GM12878 (cell line): Measurements from ENCODE around the gene SHFL. TPM values are rescaled to one million over a fixed set of nuclear protein-coding genes. Genes with fewer than 3 reads are reported as not detected.

Experiments used
- ATAC-seq: fragments of 200-7000 bp; cut with Tn5 transposase; 3 replicates; pipeline ENCODE4 v1.9.1; 2020; ENCODE audit warnings: mild to moderate bottlenecking, moderate library complexity
- BruUV-seq: library from RNA; stranded (reverse); fragments of 400-500 nt; replicated peaks from 2 replicates; lab custom pipeline; 2021; lab: Mats Ljungman, UMichigan
- CTCF ChIA-PET: fragments of 300-600 bp; sonication (Branson Sonifier 250); formaldehyde crosslinking; extraction: SDS; loops from one replicate; lab custom pipeline; 2021; ENCODE audit warnings: inconsistent platforms; lab: Yijun Ruan, JAX
- POLR2A ChIA-PET: fragments of 350-600 bp; formaldehyde crosslinking; extraction: SDS; loops from one replicate; lab custom pipeline; 2021; ENCODE audit warnings: inconsistent platforms; lab: Charles Lee
- RAD21 ChIA-PET: fragments of 300-600 bp; sonication (Branson Sonifier 250); formaldehyde crosslinking; loops from one replicate; lab custom pipeline; 2023; ENCODE audit warnings: antibody characterized with exemption; ENCODE audit not compliant: unreplicated experiment; lab: Charles Lee
- SMC1A ChIA-PET: fragments of 300-600 bp; sonication (Branson Sonifier 250); formaldehyde crosslinking; loops from one replicate; lab custom pipeline; 2023; ENCODE audit not compliant: unreplicated experiment, uncharacterized antibody; lab: Charles Lee
- DNase-seq: peaks from one replicate; pipeline ENCODE4 v3.0.0-alpha.2; 2011; ENCODE audit warnings: low read depth, low spot score
- FAIRE-seq: peaks from 3 replicates; lab custom pipeline; 2011; peaks lifted over from hg19 to GRCh38; lab: Jason Lieb, UNC
- H2AFZ ChIP-seq: 2 replicates; pipeline ENCODE4 v1.6.0; 2011; ENCODE audit warnings: low read depth, low read length, control low read depth; ENCODE audit not compliant: control insufficient read depth
- H3K27ac ChIP-seq: 2 replicates; pipeline ENCODE4 v1.5.1; 2011; ENCODE audit warnings: control low read depth; ENCODE audit not compliant: control insufficient read depth, insufficient read depth
- H3K27me3 ChIP-seq, 2 experiments: replicated peaks in 1 of 2; 2 replicates each; pipeline versions ENCODE4 v1.6.0 to v1.6.1; 2011; ENCODE audit warnings: low read length in 1 of 2; ENCODE audit not compliant: control insufficient read depth in 2 of 2, insufficient read depth in 2 of 2
- H3K36me3 ChIP-seq, 2 experiments: 2 replicates each; pipeline ENCODE4 v1.5.1; 2011; ENCODE audit warnings: low read length in 1 of 2; ENCODE audit not compliant: control insufficient read depth in 2 of 2, insufficient read depth in 2 of 2
- H3K4me1 ChIP-seq: 2 replicates; pipeline ENCODE4 v1.6.1; 2011; ENCODE audit warnings: mild to moderate bottlenecking, low read length, moderate library complexity, mixed read lengths; ENCODE audit not compliant: control insufficient read depth, insufficient read depth
- H3K4me2 ChIP-seq: 2 replicates; pipeline ENCODE4 v1.6.0; 2011; ENCODE audit warnings: control low read depth; ENCODE audit not compliant: control insufficient read depth, insufficient read depth
- H3K4me3 ChIP-seq: fragments of 200-600 bp; sonication (generic); 2 replicates; pipeline ENCODE4 v1.5.1; 2016
- H3K79me2 ChIP-seq: 2 replicates; pipeline ENCODE4 v1.6.0; 2011; ENCODE audit warnings: low read length; ENCODE audit not compliant: control insufficient read depth, insufficient read depth
- H3K9ac ChIP-seq: 2 replicates; pipeline ENCODE4 v1.8.0; 2011; ENCODE audit warnings: low read length, control low read depth, mixed read lengths; ENCODE audit not compliant: control insufficient read depth, insufficient read depth
- H3K9me3 ChIP-seq: replicated peaks from 3 replicates; pipeline ENCODE4 v1.5.1; 2011; ENCODE audit warnings: mild to moderate bottlenecking, low read length; ENCODE audit not compliant: control insufficient read depth, insufficient read depth
- H4K20me1 ChIP-seq: 2 replicates; pipeline ENCODE4 v1.6.0; 2011; ENCODE audit not compliant: control insufficient read depth, insufficient read depth
- ATF2 ChIP-seq: IDR thresholded peaks from 2 replicates; pipeline ENCODE4 v1.6.1; 2012; ENCODE audit warnings: low read length, inconsistent platforms
- BACH1 ChIP-seq: fragments of 450-650 bp; IDR thresholded peaks from 2 replicates; pipeline ENCODE4 v1.6.1; 2017; ENCODE audit warnings: mild to moderate bottlenecking, borderline replicate concordance
- BCL11A ChIP-seq: IDR thresholded peaks from 2 replicates; pipeline ENCODE4 v1.6.1; 2011; ENCODE audit warnings: low read depth, low read length
- CREB1 ChIP-seq: IDR thresholded peaks from 2 replicates; pipeline ENCODE4 v1.6.1; 2012; ENCODE audit warnings: low read depth, mild to moderate bottlenecking, inconsistent platforms
- DPF2 ChIP-seq: fragments of 450-650 bp; IDR thresholded peaks from 2 replicates; pipeline ENCODE4 v1.6.1; 2017; ENCODE audit warnings: mild to moderate bottlenecking
- ESRRA ChIP-seq: IDR thresholded peaks from 2 replicates; pipeline ENCODE4 v1.6.1; 2012; ENCODE audit warnings: mild to moderate bottlenecking, low read length, improper control_type of control experiment
- HCFC1 ChIP-seq: fragments of 150-350 bp; IDR thresholded peaks from 2 replicates; pipeline ENCODE4 v1.6.1; 2014; ENCODE audit warnings: low read length
- LARP7 ChIP-seq: fragments of 450-650 bp; IDR thresholded peaks from 2 replicates; pipeline ENCODE4 v1.6.1; 2017; ENCODE audit warnings: mild to moderate bottlenecking
- MTA3 ChIP-seq: IDR thresholded peaks from 2 replicates; pipeline ENCODE4 v1.6.1; 2012; ENCODE audit warnings: low read length, inconsistent platforms, borderline replicate concordance
- MXI1 ChIP-seq: fragments of 150-350 bp; IDR thresholded peaks from 2 replicates; pipeline ENCODE4 v1.6.1; 2011; ENCODE audit warnings: low read depth, mild to moderate bottlenecking, inconsistent platforms, low read length, improper control_type of control experiment
- NFXL1 ChIP-seq: fragments of 450-650 bp; IDR thresholded peaks from 2 replicates; pipeline ENCODE4 v1.6.1; 2017; ENCODE audit warnings: antibody characterized with exemption, mild to moderate bottlenecking, borderline replicate concordance
- PAX5 ChIP-seq: IDR thresholded peaks from 2 replicates; pipeline ENCODE4 v1.6.1; 2011; ENCODE audit warnings: low read depth, low read length, borderline replicate concordance
- POLR2AphosphoS5 ChIP-seq: IDR thresholded peaks from 2 replicates; pipeline ENCODE4 v1.6.1; 2011; ENCODE audit warnings: mild to moderate bottlenecking, low read length, inconsistent platforms
- RAD21 ChIP-seq: IDR thresholded peaks from 2 replicates; pipeline ENCODE4 v1.6.1; 2011; ENCODE audit warnings: mild to moderate bottlenecking, low read depth, low read length, moderate library complexity; ENCODE audit not compliant: insufficient read depth
- RELA ChIP-seq: fragments of 450-650 bp; IDR thresholded peaks from 2 replicates; pipeline ENCODE4 v1.8.0; 2014; ENCODE audit warnings: borderline replicate concordance; ENCODE audit not compliant: partially characterized antibody
- STAT1 ChIP-seq: fragments of 450-650 bp; conservative IDR thresholded peaks from 2 replicates; pipeline ENCODE4 v1.6.1; 2014; ENCODE audit warnings: antibody characterized with exemption, mild to moderate bottlenecking
- TBL1XR1 ChIP-seq: IDR thresholded peaks from 2 replicates; pipeline ENCODE4 v1.6.1; 2012; ENCODE audit warnings: low read depth, low read length, improper control_type of control experiment
- YY1 ChIP-seq: IDR thresholded peaks from 2 replicates; pipeline ENCODE4 v1.6.1; 2011; ENCODE audit warnings: low read depth, mild to moderate bottlenecking, low read length
- ZBED1 ChIP-seq: IDR thresholded peaks from 2 replicates; pipeline ENCODE4 v1.6.1; 2016; ENCODE audit warnings: borderline replicate concordance
- ZNF384 ChIP-seq: IDR thresholded peaks from 2 replicates; pipeline ENCODE4 v1.6.1; 2012; ENCODE audit warnings: low read depth, mild to moderate bottlenecking, low read length, improper control_type of control experiment, borderline replicate concordance
- ZNF622 ChIP-seq: fragments of 450-650 bp; IDR thresholded peaks from 2 replicates; pipeline ENCODE4 v1.6.1; 2017; ENCODE audit warnings: mild to moderate bottlenecking, inconsistent platforms
- ZSCAN29 ChIP-seq: fragments of 450-650 bp; IDR thresholded peaks from 2 replicates; pipeline ENCODE4 v1.6.1; 2017; ENCODE audit warnings: mild to moderate bottlenecking, moderate library complexity
- WGBS: methylation state at CpG from one replicate; pipeline ENCODE4 v1.1.6; 2016; ENCODE audit warnings: low lambda C conversion rate; ENCODE audit not compliant: insufficient replicate concordance, insufficient coverage; ENCODE audit errors: missing lambda C conversion rate; 5-methylcytosine and 5-hydroxymethylcytosine counted together
- in situ Hi-C: fragments of 300-500 bp; cut with MboI; formaldehyde crosslinking; loops from 9 replicates; pipeline ENCODE4 v1.14.3; 2018; ENCODE audit warnings: mixed read lengths
- intact Hi-C: fragments of 100-400 bp; cut with micrococcal nuclease; formaldehyde crosslinking; loops from one replicate; pipeline ENCODE4 v1.14.2; 2022; ENCODE audit not compliant: unreplicated experiment
- polyA plus RNA-seq, 11 experiments: library from polyadenylated mRNA; depleted of rRNA in 4 of 11; unstranded in 6 of 11; stranded (reverse) in 5 of 11; fragments of >200 nt; fragmentation: Nextera tagmentation in 4 of 11; fragmentation: Illumina TruSeq in 1 of 11; extraction: Ambion mirVana in 4 of 11; extraction: Trizol in 1 of 11; gene quantifications; 1 replicate in 1 of 11; 2 replicates in 10 of 11; pipeline versions ENCODE4 v1.2.1 to v1.2.3, GENCODE V29; 2011 to 2016; ENCODE audit warnings: inconsistent platforms in 2 of 11, missing spikeins in 2 of 11, low read depth in 1 of 11
- total RNA-seq, 4 experiments: library from RNA; depleted of rRNA in 3 of 4; stranded (reverse); fragments of >200 nt in 3 of 4; fragmentation: Illumina TruSeq in 1 of 4; extraction: Trizol in 1 of 4; gene quantifications; 2 replicates each; pipeline versions ENCODE4 v1.2.1 to v1.2.3, GENCODE V29; 2013 to 2021
- TF ChIP-seq, protein P1 (sequence below): IDR thresholded peaks from 2 replicates; pipeline ENCODE4 v1.6.1; 2011; ENCODE audit warnings: borderline replicate concordance, low read depth, mild to moderate bottlenecking, moderate library complexity, low read length; ENCODE audit not compliant: insufficient read depth, poor library complexity, severe bottlenecking

Gene SHFL
- total and polyA plus RNA-seq, 10 of the 15 experiments (the other 5 are each of a cell fraction or from before 2014, with no cell fraction given), result 8.0 to 83.8 (median 40.7) TPM

GRCh38 chr19:10113592-10113963 is 27.5 kb downstream of the SHFL start:
- Histone ChIP-seq H3K4me2 (peak overlapping the region; percentile 74), H4K20me1 (no peaks in the 10 kb centered on the region), H2AFZ (no peak overlapping the region), H3K4me1 (peaks cover 35% of the 10 kb centered on the region), H3K36me3 (peaks cover 14 to 55% of the 10 kb centered on the region in 2 experiments; a peak in 3 of 4 replicates), H3K27ac (peak overlapping the region; percentile 62; the same call in 1 of the 2 replicates), H3K9me3 (no peaks in the 10 kb centered on the region), H3K4me3 (no peak overlapping the region), H3K9ac (no peak overlapping the region), H3K27me3 (no peaks in the 10 kb centered on the region), H3K79me2 (peaks cover 41% of the 10 kb centered on the region)
- BruUV-seq, result no TSS peak
- ChIA-PET RAD21 (interaction anchor here (0.5 to 8.6 kb wide), 6 partner anchors 13 to 182 kb away, joined by 3 to 166 read pairs (median 6); partner anchors contain the start of gene ANGPTL6), SMC1A (interaction anchor here (1.0 to 11.4 kb wide), 6 partner anchors 14 to 181 kb away, joined by 3 to 150 read pairs (median 4); partner anchors contain the start of gene ANGPTL6), POLR2A (interaction anchor here (0.6 to 5.4 kb wide), 9 partner anchors 7 to 136 kb away, joined by 3 to 58 read pairs (median 4); partner anchors contain the start of genes ANGPTL6 and PPAN), CTCF (interaction anchor here (0.8 to 9.8 kb wide), 10 partner anchors 13 to 182 kb away, joined by 3 to 171 read pairs (median 4); partner anchors contain the start of genes ANGPTL6 and DNMT1)
- ATAC-seq (no peak; the same call in 2 of the 3 replicates), FAIRE-seq (no peak), DNase-seq (no peak)
- intact Hi-C loops (loop anchor here (1.0 to 5.0 kb wide), 2 partner anchors 86 to 182 kb away; no protein-coding TSS in a partner anchor), in situ Hi-C loops (no loop called here)
- 77% methylated on average over 16 of the region's 19 CpGs for WGBS
- TF ChIP-seq ESRRA (no peak), RELA (no peak), MXI1 (no peak), YY1 (no peak), ZSCAN29 (no peak), ZNF622 (no peak), BCL11A (0 out of 2 replicates have a peak, but pooled peaks have one; percentile 27), PAX5 (no peak), ZNF384 (no peak), RAD21 (no peak), TBL1XR1 (no peak), LARP7 (no peak), HCFC1 (no peak), BACH1 (0 out of 2 replicates have a peak, but pooled peaks have one; percentile 4), NFXL1 (no peak), ATF2 (peak; percentile 28; the same call in 1 of the 2 replicates), DPF2 (peak; percentile 12; the same call in 1 of the 2 replicates), POLR2AphosphoS5 (peak; percentile 49; the same call in 1 of the 2 replicates), ZBED1 (no peak), STAT1 (no peak), CREB1 (0 out of 2 replicates have a peak, but pooled peaks have one; percentile 6), MTA3 (0 out of 2 replicates have a peak, but pooled peaks have one; percentile 64)
- TF ChIP-seq, protein P1, sequence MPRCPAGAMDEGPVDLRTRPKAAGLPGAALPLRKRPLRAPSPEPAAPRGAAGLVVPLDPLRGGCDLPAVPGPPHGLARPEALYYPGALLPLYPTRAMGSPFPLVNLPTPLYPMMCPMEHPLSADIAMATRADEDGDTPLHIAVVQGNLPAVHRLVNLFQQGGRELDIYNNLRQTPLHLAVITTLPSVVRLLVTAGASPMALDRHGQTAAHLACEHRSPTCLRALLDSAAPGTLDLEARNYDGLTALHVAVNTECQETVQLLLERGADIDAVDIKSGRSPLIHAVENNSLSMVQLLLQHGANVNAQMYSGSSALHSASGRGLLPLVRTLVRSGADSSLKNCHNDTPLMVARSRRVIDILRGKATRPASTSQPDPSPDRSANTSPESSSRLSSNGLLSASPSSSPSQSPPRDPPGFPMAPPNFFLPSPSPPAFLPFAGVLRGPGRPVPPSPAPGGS, result peak; percentile 43
